ENCODE measurements around the gene NAT14.

DNA sequence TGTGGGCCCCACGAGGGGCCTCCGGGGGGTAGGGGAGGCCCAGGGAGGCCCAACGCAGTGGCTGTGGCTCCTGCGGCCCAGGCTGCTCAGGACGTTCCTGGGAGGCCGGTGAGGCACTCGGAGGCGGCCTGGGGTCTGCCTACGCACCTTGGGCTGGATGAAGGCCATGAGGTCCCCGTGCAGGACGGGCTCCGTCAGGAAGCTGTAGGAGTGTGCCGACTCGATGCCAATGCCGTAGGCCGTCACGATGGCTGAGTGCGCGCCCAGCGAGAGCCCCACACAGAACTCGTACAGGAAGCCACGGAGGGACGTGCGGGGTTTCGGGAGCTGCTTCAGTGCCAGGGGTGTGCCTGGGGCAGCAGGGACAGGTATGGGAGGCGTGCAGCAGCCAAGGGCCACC lies 46.0 kb downstream of the NAT14 start:
- no peak for TF ChIP-seq POLR2A (IDR thresholded peaks at IDR 0.05; ENCODE audit: low read depth, low read length)
- no peak for TF ChIP-seq TAF1 (IDR thresholded peaks at IDR 0.05; ENCODE audit: low read depth, low read length)

Data from GM12891 (cell line).